Measurements from ENCODE around the gene TRIM36.

The TRIM36 gene

GRCh38 chr5:115132465-115132864 is 37.2 kb downstream of the TRIM36 start:
- no peak for DNase-seq
- Mint-ChIP-seq H3K4me3 (no peak overlapping the region), H3K27me3 (peaks cover 3% of the 10 kb centered on the region), H3K4me1 (no peaks in the 10 kb centered on the region), H3K27ac (no peak overlapping the region), H3K36me3 (no peaks in the 10 kb centered on the region), H3K9me3 (no peaks in the 10 kb centered on the region)
- CTCF ChIA-PET = interaction anchor here (1.2 kb wide), 1 partner anchor 18 kb away, joined by 3 read pairs; no protein-coding TSS in a partner anchor

- Mint-ChIP-seq H3K27me3 (peaks cover 3% of the 10 kb centered on the region), H3K4me3 (no peak overlapping the region), H3K36me3 (no peaks in the 10 kb centered on the region), H3K9me3 (no peaks in the 10 kb centered on the region), H3K4me1 (no peaks in the 10 kb centered on the region), H3K27ac (no peak overlapping the region)
- no peak for DNase-seq
- CTCF ChIA-PET = no interaction called here
These were observed 43.4 kb downstream of the TRIM36 start for GRCh38 chr5:115126303-115126702.

DNA sequence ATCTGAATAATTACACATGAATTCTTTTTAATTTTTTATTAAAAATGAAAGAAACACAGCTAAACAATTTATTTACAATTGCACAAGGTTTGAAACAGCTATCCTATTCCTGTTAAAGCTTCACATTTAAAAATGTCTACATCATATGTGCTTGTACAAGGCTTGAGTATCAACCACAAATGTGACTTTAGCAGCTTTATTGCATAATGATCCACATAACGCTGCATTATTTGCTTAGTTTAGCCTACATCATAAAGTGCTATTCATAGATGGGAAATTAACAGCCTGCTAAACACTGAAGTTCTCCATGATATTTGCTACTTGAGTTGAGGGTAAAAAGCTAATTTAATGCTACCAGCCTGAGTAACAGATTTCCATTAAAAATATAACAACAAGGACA is 45.0 kb downstream of the TRIM36 start:
- Mint-ChIP-seq H3K4me3 (no peak overlapping the region), H3K27me3 (peaks cover 3% of the 10 kb centered on the region), H3K9me3 (no peaks in the 10 kb centered on the region), H3K27ac (no peak overlapping the region), H3K36me3 (no peaks in the 10 kb centered on the region), H3K4me1 (no peaks in the 10 kb centered on the region)
- CTCF ChIA-PET = no interaction called here
- no peak for DNase-seq

GRCh38 chr5:115116001-115116400 is 53.7 kb downstream of the TRIM36 start:
- Mint-ChIP-seq H3K9me3 (no peaks in the 10 kb centered on the region), H3K4me3 (no peak overlapping the region), H3K36me3 (no peaks in the 10 kb centered on the region), H3K4me1 (no peaks in the 10 kb centered on the region), H3K27ac (no peak overlapping the region), H3K27me3 (no peaks in the 10 kb centered on the region)
- DNase-seq = no peak
- CTCF ChIA-PET = no interaction called here

DNA sequence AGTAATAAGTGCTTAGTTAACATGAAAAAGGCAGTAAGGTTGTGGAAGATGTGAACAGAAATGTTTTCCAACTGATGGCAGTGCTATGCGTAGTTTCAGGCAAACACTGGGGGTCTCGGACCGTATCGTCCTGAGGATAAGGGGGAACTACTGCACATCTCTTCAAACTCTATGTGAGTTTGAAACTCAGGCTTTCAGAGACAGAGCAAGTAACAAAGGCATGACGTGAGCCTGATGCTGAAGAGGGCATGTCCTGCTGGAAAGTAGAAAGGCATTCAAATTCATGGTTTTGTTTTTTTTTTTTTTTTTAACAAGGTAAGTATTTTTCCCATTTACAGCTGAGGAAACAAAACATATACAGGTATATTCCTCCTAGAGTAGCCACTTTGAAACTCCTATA is 59.9 kb downstream of the TRIM36 start:
- Mint-ChIP-seq H3K27ac (no peak overlapping the region), H3K4me3 (no peak overlapping the region), H3K27me3 (peaks cover 7% of the 10 kb centered on the region), H3K4me1 (no peaks in the 10 kb centered on the region), H3K9me3 (no peaks in the 10 kb centered on the region), H3K36me3 (no peaks in the 10 kb centered on the region)
- no peak for DNase-seq
- CTCF ChIA-PET = no interaction called here

GRCh38 chr5:115109356-115109755 is 60.4 kb downstream of the TRIM36 start:
- H3K4me1 Mint-ChIP-seq = no peaks in the 10 kb centered on the region
- CTCF ChIA-PET = no interaction called here
- H3K27ac Mint-ChIP-seq = no peak overlapping the region
- H3K9me3 Mint-ChIP-seq = no peaks in the 10 kb centered on the region
- H3K36me3 Mint-ChIP-seq = no peaks in the 10 kb centered on the region
- H3K4me3 Mint-ChIP-seq = no peak overlapping the region
- DNase-seq = no peak
- peaks cover 12% of the 10 kb centered on the region for H3K27me3 Mint-ChIP-seq

- H3K27me3 Mint-ChIP-seq = peaks cover 13% of the 10 kb centered on the region
- H3K9me3 Mint-ChIP-seq = no peaks in the 10 kb centered on the region
- H3K27ac Mint-ChIP-seq = no peak overlapping the region
- no peak for DNase-seq
- H3K4me3 Mint-ChIP-seq = no peak overlapping the region
- no peaks in the 10 kb centered on the region for H3K4me1 Mint-ChIP-seq
- CTCF ChIA-PET = interaction anchor here (0.7 kb wide), 2 partner anchors 41 to 210 kb away, joined by 3 read pairs; no protein-coding TSS in a partner anchor
- no peaks in the 10 kb centered on the region for H3K36me3 Mint-ChIP-seq
These were observed 69.3 kb downstream of the TRIM36 start for GRCh38 chr5:115100319-115100955.

DNA sequence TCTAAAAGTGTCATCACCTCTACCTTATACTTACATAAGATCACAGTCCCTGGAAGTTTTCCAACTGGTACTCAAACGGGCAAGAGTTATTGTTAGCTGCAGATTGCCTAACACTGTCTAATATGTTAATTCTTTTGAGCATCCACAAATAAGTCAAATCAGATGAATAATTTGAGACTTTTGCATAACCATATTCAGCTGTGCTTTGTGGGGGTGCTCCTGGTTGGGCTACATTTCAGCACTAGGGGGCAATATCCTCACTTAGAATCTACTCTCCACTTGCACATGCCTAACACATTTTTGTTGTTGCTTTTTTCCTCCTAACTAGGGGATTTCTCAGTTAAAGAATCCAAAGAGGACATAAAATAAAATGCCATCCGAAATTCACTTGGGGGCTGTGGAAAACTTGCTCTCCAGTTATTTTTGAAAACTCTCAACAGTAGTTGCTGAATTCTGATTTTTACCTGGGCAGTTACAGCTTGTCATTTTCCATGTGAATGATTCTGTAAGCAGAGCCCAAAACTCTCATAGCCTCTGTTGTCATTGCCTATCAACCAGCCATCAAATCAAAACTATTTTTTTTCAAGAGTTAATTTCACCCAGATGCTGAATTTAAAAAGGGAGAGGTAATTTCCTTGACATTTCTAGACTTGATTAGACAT is 71.5 kb downstream of the TRIM36 start:
- CTCF ChIA-PET = interaction anchor here (0.7 to 3.9 kb wide), 14 partner anchors 14 to 478 kb away, joined by 3 to 50 read pairs (median 4); partner anchors contain the start of genes CCDC112 and TRIM36

DNA sequence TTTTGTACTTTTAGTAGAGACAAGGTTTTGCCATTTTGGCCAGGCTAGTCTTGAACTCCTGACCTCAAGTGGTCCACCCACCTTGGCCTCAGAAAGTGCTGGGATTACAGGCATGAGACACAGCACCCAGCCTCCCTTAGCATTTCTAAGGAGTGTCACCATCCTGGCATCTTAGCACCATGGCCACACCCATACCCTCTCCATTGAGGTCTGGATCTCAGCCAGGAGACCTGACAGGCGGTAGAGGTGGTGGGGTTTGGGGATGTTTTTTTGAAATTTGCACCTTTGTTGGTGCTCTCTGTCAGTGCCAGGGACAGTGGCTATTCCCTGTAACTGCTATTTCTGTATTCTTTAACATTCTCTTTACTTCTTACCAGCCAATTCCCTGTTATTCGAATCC is 72.5 kb downstream of the TRIM36 start:
- DNase-seq = no peak
- no peaks in the 10 kb centered on the region for H3K9me3 Mint-ChIP-seq
- CTCF ChIA-PET = interaction anchor here (0.7 to 3.9 kb wide), 8 partner anchors 28 to 211 kb away, joined by 3 to 50 read pairs (median 3); no protein-coding TSS in a partner anchor
- peaks cover 14% of the 10 kb centered on the region for H3K27me3 Mint-ChIP-seq
- no peak overlapping the region for H3K4me3 Mint-ChIP-seq
- H3K27ac Mint-ChIP-seq = no peak overlapping the region
- no peaks in the 10 kb centered on the region for H3K4me1 Mint-ChIP-seq
- H3K36me3 Mint-ChIP-seq = no peaks in the 10 kb centered on the region

More for the DNA sequence above, 71.5 kb downstream of the TRIM36 start:
- H3K36me3 Mint-ChIP-seq = no peaks in the 10 kb centered on the region
- DNase-seq = peak; percentile 45
- no peak overlapping the region for H3K4me3 Mint-ChIP-seq
- no peak overlapping the region for H3K27ac Mint-ChIP-seq
- H3K27me3 Mint-ChIP-seq = peaks cover 6% of the 10 kb centered on the region
- no peaks in the 10 kb centered on the region for H3K9me3 Mint-ChIP-seq
- no peaks in the 10 kb centered on the region for H3K4me1 Mint-ChIP-seq

- H3K27me3 Mint-ChIP-seq = peaks cover 21% of the 10 kb centered on the region
- H3K9me3 Mint-ChIP-seq = no peaks in the 10 kb centered on the region
- no peak for DNase-seq
- no peak overlapping the region for H3K27ac Mint-ChIP-seq
- no peaks in the 10 kb centered on the region for H3K36me3 Mint-ChIP-seq
- H3K4me1 Mint-ChIP-seq = no peaks in the 10 kb centered on the region
- no peak overlapping the region for H3K4me3 Mint-ChIP-seq
- CTCF ChIA-PET = interaction anchor here (0.6 to 3.9 kb wide), 6 partner anchors 10 to 461 kb away, joined by 3 to 50 read pairs (median 3); no protein-coding TSS in a partner anchor
These were observed 73.5 kb downstream of the TRIM36 start for GRCh38 chr5:115096034-115096769.

DNA sequence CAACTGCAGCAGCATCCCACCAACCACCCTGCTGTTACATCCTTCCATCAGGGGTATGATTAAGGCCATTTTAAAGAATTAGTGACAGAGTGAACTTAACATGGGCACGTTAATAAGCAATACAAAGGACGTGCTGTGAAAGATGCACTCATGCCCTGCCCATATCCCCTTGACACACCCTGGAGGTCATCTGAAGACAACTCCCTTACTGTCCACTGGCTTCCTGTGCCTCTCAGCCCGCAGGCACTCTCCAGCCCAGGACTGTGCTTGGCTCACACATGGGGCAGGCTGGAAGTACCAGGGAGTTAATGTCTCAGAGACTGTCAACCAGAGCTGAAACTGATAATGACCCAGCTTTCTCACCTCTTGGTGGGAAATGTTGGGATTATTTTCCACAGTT is 81.8 kb downstream of the TRIM36 start:
- H3K27ac Mint-ChIP-seq = no peak overlapping the region
- no peak overlapping the region for H3K4me3 Mint-ChIP-seq
- no peaks in the 10 kb centered on the region for H3K4me1 Mint-ChIP-seq
- peaks cover 18% of the 10 kb centered on the region for H3K27me3 Mint-ChIP-seq
- DNase-seq = no peak
- H3K36me3 Mint-ChIP-seq = no peaks in the 10 kb centered on the region
- CTCF ChIA-PET = no interaction called here
- H3K9me3 Mint-ChIP-seq = no peaks in the 10 kb centered on the region

GRCh38 chr5:115086473-115086872 is 83.2 kb downstream of the TRIM36 start:
- no peaks in the 10 kb centered on the region for H3K36me3 Mint-ChIP-seq
- peaks cover 13% of the 10 kb centered on the region for H3K27me3 Mint-ChIP-seq

GRCh38 chr5:115084246-115084793 is 85.4 kb downstream of the TRIM36 start:
- no peaks in the 10 kb centered on the region for H3K4me1 Mint-ChIP-seq
- no peak for DNase-seq
- H3K27ac Mint-ChIP-seq = no peak overlapping the region
- CTCF ChIA-PET = interaction anchor here (0.6 kb wide), 1 partner anchor 795 kb away, joined by 4 read pairs; no protein-coding TSS in a partner anchor
- H3K36me3 Mint-ChIP-seq = no peaks in the 10 kb centered on the region
- H3K27me3 Mint-ChIP-seq = peaks cover 5% of the 10 kb centered on the region
- no peak overlapping the region for H3K4me3 Mint-ChIP-seq
- H3K9me3 Mint-ChIP-seq = no peaks in the 10 kb centered on the region

More at GRCh38 chr5:115086473-115086872, 83.2 kb downstream of the TRIM36 start:
- no peaks in the 10 kb centered on the region for H3K4me1 Mint-ChIP-seq
- DNase-seq = no peak
- CTCF ChIA-PET = interaction anchor here (1.0 kb wide), 1 partner anchor 10 kb away, joined by 3 read pairs; no protein-coding TSS in a partner anchor
- H3K4me3 Mint-ChIP-seq = no peak overlapping the region
- H3K27ac Mint-ChIP-seq = no peak overlapping the region
- H3K9me3 Mint-ChIP-seq = no peaks in the 10 kb centered on the region
